ENCODE measurements around the gene EXOC3L4. TPM values are rescaled to one million over a fixed set of nuclear protein-coding genes. Genes with fewer than 3 reads are reported as not detected.
"Not testable (repeated sequence)": the region's sequence is repeated elsewhere in the genome, so short reads cannot be mapped to it uniquely, and the experiment has no call there.

The EXOC3L4 gene
- total RNA-seq, 2 experiments from 2014 or later = not detected

- Histone ChIP-seq H3K4me2 (ENCODE audit: low read length) (no peak overlapping the region), H3K9me2 (ENCODE audit: insufficient read depth, low read length) (no peaks in the 10 kb centered on the region), H3K27ac (ENCODE audit: low read depth, low read length, poor library complexity, severe bottlenecking) (no peak overlapping the region), H2AFZ (ENCODE audit: low read length) (no peak overlapping the region), H3K9me3 (ENCODE audit: low read length) (no peaks in the 10 kb centered on the region), H4K20me1 (ENCODE audit: insufficient read depth, low read length) (no peaks in the 10 kb centered on the region), H3K36me3 (ENCODE audit: insufficient read depth, low read length) (no peaks in the 10 kb centered on the region), H3K4me3 (ENCODE audit: low read depth, low read length, poor library complexity, severe bottlenecking) (no peak overlapping the region), H3K79me2 (ENCODE audit: insufficient read depth, low read depth, low read length) (no peaks in the 10 kb centered on the region), H3K4me1 (ENCODE audit: insufficient read depth, low read length, poor library complexity, severe bottlenecking) (no peaks in the 10 kb centered on the region)
- no TSS peak for BruUV-seq (replicated peaks)
- CTCF ChIA-PET (ENCODE audit: unreplicated experiment) = no interaction called here
- no peak for TF ChIP-seq CTCF (conservative IDR thresholded peaks at IDR 0.05; ENCODE audit: low read length)
- no peak for TF ChIP-seq EZH2phosphoT487 (IDR thresholded peaks at IDR 0.05; ENCODE audit: borderline replicate concordance, low read depth, low read length)
- POLR2A ChIA-PET = interaction anchor here (0.6 kb wide), 1 partner anchor 1851 kb away, joined by 3 read pairs; no protein-coding TSS in a partner anchor
- DNase-seq (ENCODE audit: low spot score) = no peak
- intact Hi-C loops (cut with micrococcal nuclease; ENCODE audit: unreplicated experiment) = no loop called here
Observed at GRCh38 chr14:103155010-103155409, 60.5 kb downstream of the EXOC3L4 start.

GRCh38 chr14:103155416-103155815 lies 60.9 kb downstream of the EXOC3L4 start:
- H3K79me2 ChIP-seq (ENCODE audit: insufficient read depth, low read depth, low read length); H3K36me3 ChIP-seq (ENCODE audit: insufficient read depth, low read length); BruUV-seq (replicated peaks); H3K27ac ChIP-seq (ENCODE audit: low read depth, low read length, poor library complexity, severe bottlenecking); CTCF ChIA-PET (ENCODE audit: unreplicated experiment); H3K9me2 ChIP-seq (ENCODE audit: insufficient read depth, low read length); H3K4me3 ChIP-seq (ENCODE audit: low read depth, low read length, poor library complexity, severe bottlenecking); intact Hi-C loops (cut with micrococcal nuclease; ENCODE audit: unreplicated experiment); H4K20me1 ChIP-seq (ENCODE audit: insufficient read depth, low read length); H3K4me1 ChIP-seq (ENCODE audit: insufficient read depth, low read length, poor library complexity, severe bottlenecking); H3K9me3 ChIP-seq (ENCODE audit: low read length); H3K4me2 ChIP-seq (ENCODE audit: low read length); DNase-seq (ENCODE audit: low spot score); H2AFZ ChIP-seq (ENCODE audit: low read length): not testable (repeated sequence)
- POLR2A ChIA-PET = interaction anchor here (0.6 kb wide), 1 partner anchor 1852 kb away, joined by 3 read pairs; no protein-coding TSS in a partner anchor

- BruUV-seq (replicated peaks) = no TSS peak
- Histone ChIP-seq H3K9me2 (ENCODE audit: insufficient read depth, low read length) (no peaks in the 10 kb centered on the region), H3K36me3 (ENCODE audit: insufficient read depth, low read length) (no peaks in the 10 kb centered on the region), H3K4me2 (ENCODE audit: low read length) (no peak overlapping the region), H2AFZ (ENCODE audit: low read length) (no peak overlapping the region), H4K20me1 (ENCODE audit: insufficient read depth, low read length) (no peaks in the 10 kb centered on the region), H3K79me2 (ENCODE audit: insufficient read depth, low read depth, low read length) (no peaks in the 10 kb centered on the region), H3K27ac (ENCODE audit: low read depth, low read length, poor library complexity, severe bottlenecking) (no peak overlapping the region), H3K4me1 (ENCODE audit: insufficient read depth, low read length, poor library complexity, severe bottlenecking) (no peaks in the 10 kb centered on the region), H3K4me3 (ENCODE audit: low read depth, low read length, poor library complexity, severe bottlenecking) (no peak overlapping the region), H3K9me3 (ENCODE audit: low read length) (no peaks in the 10 kb centered on the region)
- CTCF ChIA-PET (ENCODE audit: unreplicated experiment) = no interaction called here
- TF ChIP-seq CTCF (conservative IDR thresholded peaks at IDR 0.05; ENCODE audit: low read length) = no peak
- TF ChIP-seq EZH2phosphoT487 (IDR thresholded peaks at IDR 0.05; ENCODE audit: borderline replicate concordance, low read depth, low read length) = no peak
- intact Hi-C loops (cut with micrococcal nuclease; ENCODE audit: unreplicated experiment) = no loop called here
- no peak for DNase-seq (ENCODE audit: low spot score)
- POLR2A ChIA-PET = no interaction called here
Observed at GRCh38 chr14:103155826-103156394, 61.4 kb downstream of the EXOC3L4 start.

Data from OCI-LY7 (cell line).